ENCODE results near the gene MAPK8IP1. TPM values are rescaled to one million over a fixed set of nuclear protein-coding genes. Genes with fewer than 3 reads are reported as not detected.
"Not testable (repeated sequence)": the region's sequence is repeated elsewhere in the genome, so short reads cannot be mapped to it uniquely, and the experiment has no call there.

Gene MAPK8IP1
- total RNA-seq, 4 donors from 2014 or later = 7.5 to 20.6 (median 16.1) TPM

- TF ChIP-seq CTCF (IDR thresholded peaks at IDR 0.05) = no peak
- TF ChIP-seq EP300 (IDR thresholded peaks at IDR 0.05) = no peak
- no peak for TF ChIP-seq POLR2AphosphoS5 (IDR thresholded peaks at IDR 0.05)
- no peak for TF ChIP-seq POLR2A (IDR thresholded peaks at IDR 0.05; ENCODE audit: low read depth)
- WGBS = 87% methylated on average over 16 of the region's 19 CpGs
Measured at GRCh38 chr11:45905095-45905494, 19.6 kb downstream of the MAPK8IP1 start.

GRCh38 chr11:45905576-45905975 is 20.1 kb downstream of the MAPK8IP1 start:
- DNase-seq (ENCODE audit: extremely low spot score); H3K4me3 ChIP-seq; H3K9me3 ChIP-seq; H3K27ac ChIP-seq (replicated peaks in 1 of 4); intact Hi-C loops (cut with DNase I); H3K27me3 ChIP-seq: not testable (repeated sequence)
- Histone ChIP-seq H3K4me1 (peaks cover 6 to 19% (median 12%) of the 10 kb centered on the region in 4 donors), H3K36me3 (peaks cover 16 to 59% (median 49%) of the 10 kb centered on the region in 4 donors)
- 100% methylated on average over 2 of the region's 6 CpGs for WGBS

More at GRCh38 chr11:45905095-45905494, 19.6 kb downstream of the MAPK8IP1 start:
- Histone ChIP-seq H3K4me1 (peaks cover 9 to 23% (median 16%) of the 10 kb centered on the region in 4 donors), H3K4me3 (no peak overlapping the region), H3K27me3 (no peaks in the 10 kb centered on the region), H3K36me3 (peaks cover 11 to 54% (median 44%) of the 10 kb centered on the region in 4 donors), H3K9me3 (no peaks in the 10 kb centered on the region), H3K27ac (replicated peaks in 1 of 4) (no peak overlapping the region)
- intact Hi-C loops (cut with DNase I) = no loop called here
- DNase-seq (ENCODE audit: extremely low spot score) = no peak

- Histone ChIP-seq H3K4me1 (peaks cover under 1 to 13% (median 6%) of the 10 kb centered on the region in 4 donors), H3K27me3 (no peaks in the 10 kb centered on the region), H3K4me3 (no peak overlapping the region), H3K36me3 (peaks cover 22 to 65% (median 55%) of the 10 kb centered on the region in 4 donors), H3K27ac (replicated peaks in 1 of 4) (no peak overlapping the region), H3K9me3 (no peaks in the 10 kb centered on the region)
- no peak for DNase-seq (ENCODE audit: extremely low spot score)
- TF ChIP-seq CTCF (IDR thresholded peaks at IDR 0.05) (no peak), EP300 (IDR thresholded peaks at IDR 0.05) (no peak), POLR2AphosphoS5 (IDR thresholded peaks at IDR 0.05) (no peak), POLR2A (IDR thresholded peaks at IDR 0.05; ENCODE audit: low read depth) (no peak)
- 79% methylated on average over 11 of the region's 19 CpGs for WGBS
- intact Hi-C loops (cut with DNase I) = no loop called here
Measured at GRCh38 chr11:45906096-45906682, 20.7 kb downstream of the MAPK8IP1 start.

- no peaks in the 10 kb centered on the region for H3K27me3 ChIP-seq
- TF ChIP-seq CTCF (IDR thresholded peaks at IDR 0.05) = no peak
- no peak for TF ChIP-seq POLR2AphosphoS5 (IDR thresholded peaks at IDR 0.05)
- TF ChIP-seq EP300 (IDR thresholded peaks at IDR 0.05) = no peak
- TF ChIP-seq POLR2A (IDR thresholded peaks at IDR 0.05; ENCODE audit: low read depth) = no peak
- WGBS = 74% methylated on average over 12 of the region's 18 CpGs
- H3K4me1 ChIP-seq = peaks cover 0 to 7% (median 3%) of the 10 kb centered on the region in 4 donors
- H3K9me3 ChIP-seq = no peaks in the 10 kb centered on the region
- no peak within 1 kb of the TSS for H3K27ac ChIP-seq (replicated peaks in 1 of 4)
- DNase-seq (ENCODE audit: extremely low spot score) = no peak
- no peak within 1 kb of the TSS for H3K4me3 ChIP-seq
- intact Hi-C loops (cut with DNase I) = no loop called here
- peaks cover 24 to 72% (median 63%) of the 10 kb centered on the region in 4 donors for H3K36me3 ChIP-seq
Measured at GRCh38 chr11:45906965-45907611, 21.6 kb downstream of the MAPK8IP1 start, which contains the start of gene FREY1. Gene FREY1, minus strand, starts transcription at chr11:45907271. Its CDS starts 26 bp downstream, at chr11:45907245.

- Histone ChIP-seq H3K27me3 (no peaks in the 10 kb centered on the region), H3K4me1 (peaks cover 0 to 7% (median 3%) of the 10 kb centered on the region in 4 donors), H3K9me3 (no peaks in the 10 kb centered on the region), H3K4me3 (no peak overlapping the region), H3K27ac (replicated peaks in 1 of 4) (no peak overlapping the region), H3K36me3 (peaks cover 25 to 72% (median 64%) of the 10 kb centered on the region in 4 donors)
- TF ChIP-seq EP300 (IDR thresholded peaks at IDR 0.05) (no peak), CTCF (IDR thresholded peaks at IDR 0.05) (no peak), POLR2A (IDR thresholded peaks at IDR 0.05; ENCODE audit: low read depth) (no peak), POLR2AphosphoS5 (IDR thresholded peaks at IDR 0.05) (no peak)
- no peak for DNase-seq (ENCODE audit: extremely low spot score)
- WGBS = 40% methylated on average over 2 of the region's 8 CpGs
- intact Hi-C loops (cut with DNase I) = no loop called here
Measured at GRCh38 chr11:45907911-45908370, 22.5 kb downstream of the MAPK8IP1 start.

Data from esophagus muscularis mucosa (tissue), 4 donors.